ENCODE data around the gene HIC2. TPM values are rescaled to one million over a fixed set of nuclear protein-coding genes. Genes with fewer than 3 reads are reported as not detected.

The HIC2 gene
- total RNA-seq, 1 donor: 3.3 TPM

DNA sequence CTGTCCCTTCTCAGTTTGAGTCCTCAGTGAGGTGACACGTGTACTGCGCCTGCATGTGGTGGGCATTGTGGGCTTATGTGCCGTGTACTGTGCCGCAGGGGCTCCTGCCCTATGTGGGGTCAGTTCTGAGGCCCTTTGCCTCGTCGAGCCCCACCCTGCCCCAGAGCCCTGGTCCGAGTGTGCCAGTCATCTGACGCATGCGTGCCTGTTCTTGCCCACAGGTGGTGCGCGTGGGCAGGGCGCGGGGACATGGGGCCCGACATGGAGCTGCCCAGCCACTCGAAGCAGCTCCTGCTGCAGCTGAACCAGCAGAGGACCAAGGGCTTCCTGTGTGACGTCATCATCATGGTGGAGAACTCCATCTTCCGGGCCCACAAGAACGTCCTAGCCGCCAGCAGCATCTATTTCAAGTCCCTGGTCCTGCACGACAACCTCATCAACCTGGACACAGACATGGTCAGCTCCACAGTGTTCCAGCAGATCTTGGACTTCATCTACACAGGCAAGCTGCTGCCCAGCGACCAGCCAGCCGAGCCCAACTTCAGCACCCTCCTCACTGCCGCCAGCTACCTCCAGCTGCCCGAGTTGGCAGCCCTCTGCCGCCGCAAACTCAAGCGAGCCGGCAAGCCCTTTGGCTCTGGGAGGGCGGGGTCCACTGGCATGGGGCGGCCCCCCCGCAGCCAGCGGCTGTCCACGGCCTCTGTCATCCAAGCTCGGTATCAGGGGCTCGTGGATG lies 27.7 kb downstream of the HIC2 start:
- no peak for DNase-seq (ENCODE audit: low read depth)
- no peak overlapping the region for H3K4me3 ChIP-seq (ENCODE audit: low read depth, low read length)
- TF ChIP-seq, protein P1, sequence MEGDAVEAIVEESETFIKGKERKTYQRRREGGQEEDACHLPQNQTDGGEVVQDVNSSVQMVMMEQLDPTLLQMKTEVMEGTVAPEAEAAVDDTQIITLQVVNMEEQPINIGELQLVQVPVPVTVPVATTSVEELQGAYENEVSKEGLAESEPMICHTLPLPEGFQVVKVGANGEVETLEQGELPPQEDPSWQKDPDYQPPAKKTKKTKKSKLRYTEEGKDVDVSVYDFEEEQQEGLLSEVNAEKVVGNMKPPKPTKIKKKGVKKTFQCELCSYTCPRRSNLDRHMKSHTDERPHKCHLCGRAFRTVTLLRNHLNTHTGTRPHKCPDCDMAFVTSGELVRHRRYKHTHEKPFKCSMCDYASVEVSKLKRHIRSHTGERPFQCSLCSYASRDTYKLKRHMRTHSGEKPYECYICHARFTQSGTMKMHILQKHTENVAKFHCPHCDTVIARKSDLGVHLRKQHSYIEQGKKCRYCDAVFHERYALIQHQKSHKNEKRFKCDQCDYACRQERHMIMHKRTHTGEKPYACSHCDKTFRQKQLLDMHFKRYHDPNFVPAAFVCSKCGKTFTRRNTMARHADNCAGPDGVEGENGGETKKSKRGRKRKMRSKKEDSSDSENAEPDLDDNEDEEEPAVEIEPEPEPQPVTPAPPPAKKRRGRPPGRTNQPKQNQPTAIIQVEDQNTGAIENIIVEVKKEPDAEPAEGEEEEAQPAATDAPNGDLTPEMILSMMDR (IDR thresholded peaks at IDR 0.05; ENCODE audit: insufficient read depth, low read length): no peak

DNA sequence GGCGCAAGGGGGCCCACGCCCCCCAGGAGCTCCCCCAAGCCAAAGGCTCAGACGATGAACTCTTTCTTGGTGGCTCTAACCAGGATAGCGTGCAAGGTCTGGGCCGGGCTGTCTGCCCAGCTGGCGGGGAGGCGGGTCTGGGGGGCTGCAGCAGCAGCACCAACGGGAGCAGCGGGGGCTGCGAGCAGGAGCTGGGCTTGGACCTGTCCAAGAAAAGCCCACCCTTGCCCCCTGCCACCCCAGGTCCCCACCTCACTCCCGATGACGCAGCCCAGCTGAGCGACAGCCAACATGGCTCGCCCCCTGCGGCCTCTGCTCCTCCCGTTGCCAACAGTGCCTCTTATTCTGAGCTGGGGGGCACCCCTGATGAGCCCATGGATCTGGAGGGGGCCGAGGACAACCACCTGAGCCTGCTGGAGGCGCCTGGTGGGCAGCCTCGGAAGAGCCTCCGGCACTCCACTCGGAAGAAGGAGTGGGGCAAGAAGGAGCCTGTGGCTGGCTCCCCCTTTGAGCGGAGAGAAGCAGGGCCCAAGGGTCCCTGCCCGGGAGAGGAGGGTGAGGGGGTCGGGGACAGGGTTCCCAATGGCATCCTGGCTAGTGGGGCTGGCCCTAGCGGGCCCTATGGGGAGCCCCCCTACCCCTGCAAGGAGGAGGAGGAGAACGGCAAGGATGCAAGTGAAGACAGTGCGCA lies 28.4 kb downstream of the HIC2 start:
- TF ChIP-seq, protein P1 (IDR thresholded peaks at IDR 0.05; ENCODE audit: insufficient read depth, low read length): no peak
- DNase-seq (ENCODE audit: low read depth): no peak
- H3K4me3 ChIP-seq (ENCODE audit: low read depth, low read length): no peak overlapping the region

DNA sequence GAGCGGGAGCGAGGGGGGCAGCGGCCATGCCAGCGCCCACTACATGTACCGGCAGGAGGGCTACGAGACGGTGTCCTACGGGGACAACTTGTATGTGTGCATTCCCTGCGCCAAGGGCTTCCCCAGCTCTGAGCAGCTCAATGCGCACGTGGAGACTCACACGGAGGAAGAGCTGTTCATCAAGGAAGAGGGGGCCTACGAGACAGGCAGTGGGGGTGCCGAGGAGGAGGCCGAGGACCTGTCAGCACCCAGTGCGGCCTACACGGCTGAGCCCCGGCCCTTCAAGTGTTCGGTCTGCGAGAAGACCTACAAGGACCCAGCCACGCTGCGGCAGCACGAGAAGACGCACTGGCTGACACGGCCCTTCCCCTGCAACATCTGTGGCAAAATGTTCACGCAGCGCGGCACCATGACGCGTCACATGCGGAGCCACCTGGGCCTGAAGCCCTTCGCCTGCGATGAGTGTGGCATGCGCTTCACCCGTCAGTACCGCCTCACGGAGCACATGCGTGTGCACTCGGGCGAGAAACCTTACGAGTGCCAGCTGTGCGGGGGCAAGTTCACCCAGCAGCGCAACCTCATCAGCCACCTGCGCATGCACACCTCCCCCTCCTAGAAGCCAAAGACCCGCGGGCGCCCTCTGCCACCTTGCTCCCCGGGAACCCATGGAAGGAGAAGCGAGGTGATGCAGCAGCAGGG lies 29.1 kb downstream of the HIC2 start:
- H3K4me3 ChIP-seq (ENCODE audit: low read depth, low read length): no peak overlapping the region
- TF ChIP-seq, protein P1 (IDR thresholded peaks at IDR 0.05; ENCODE audit: insufficient read depth, low read length): no peak
- no peak for DNase-seq (ENCODE audit: low read depth)

DNA sequence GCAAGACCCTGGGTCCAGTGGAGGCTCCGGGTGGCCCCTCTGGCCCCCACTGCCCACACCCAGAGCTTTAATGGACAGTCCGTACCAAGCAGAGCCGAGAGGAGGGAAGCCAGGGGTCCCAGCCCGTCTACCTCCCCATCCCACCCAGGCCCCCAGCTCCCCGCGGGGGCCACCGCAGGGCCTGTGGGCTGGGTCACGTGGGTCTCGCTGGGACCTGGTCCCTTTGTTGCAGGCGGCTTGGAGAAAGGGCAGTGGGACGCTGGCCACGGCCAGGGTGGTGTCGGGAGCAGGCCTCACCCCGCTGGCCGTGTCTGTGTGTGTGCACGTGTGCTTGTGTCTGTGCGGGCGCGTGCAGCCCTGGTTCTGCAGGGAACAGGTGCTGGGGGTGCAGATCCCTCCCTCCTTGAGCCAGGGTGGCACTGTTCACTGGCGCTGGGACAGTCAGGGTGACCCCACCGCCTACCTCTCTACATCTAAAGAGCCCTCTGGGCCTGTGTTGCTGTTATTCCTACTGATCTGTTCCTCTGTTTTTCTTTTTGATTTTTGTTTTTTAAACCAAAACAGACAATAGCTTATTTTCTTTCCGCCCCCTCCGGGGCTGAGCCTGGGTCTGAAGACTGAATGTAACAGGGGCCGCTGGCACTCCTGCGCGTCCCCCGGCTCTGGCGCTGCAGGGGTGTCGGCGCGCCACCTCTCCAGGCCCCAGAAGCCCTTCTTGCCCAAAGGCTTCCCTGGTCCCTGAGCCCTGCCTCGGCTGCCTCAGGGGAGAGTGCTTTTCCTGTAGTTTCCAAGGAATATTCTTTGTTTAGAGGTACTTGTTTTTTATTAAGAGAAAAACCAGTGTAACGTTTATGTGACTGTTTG lies 29.9 kb downstream of the HIC2 start:
- H3K4me3 ChIP-seq (ENCODE audit: low read depth, low read length): no peak overlapping the region
- TF ChIP-seq, protein P1 (IDR thresholded peaks at IDR 0.05; ENCODE audit: insufficient read depth, low read length): no peak
- DNase-seq (ENCODE audit: low read depth): no peak

DNA sequence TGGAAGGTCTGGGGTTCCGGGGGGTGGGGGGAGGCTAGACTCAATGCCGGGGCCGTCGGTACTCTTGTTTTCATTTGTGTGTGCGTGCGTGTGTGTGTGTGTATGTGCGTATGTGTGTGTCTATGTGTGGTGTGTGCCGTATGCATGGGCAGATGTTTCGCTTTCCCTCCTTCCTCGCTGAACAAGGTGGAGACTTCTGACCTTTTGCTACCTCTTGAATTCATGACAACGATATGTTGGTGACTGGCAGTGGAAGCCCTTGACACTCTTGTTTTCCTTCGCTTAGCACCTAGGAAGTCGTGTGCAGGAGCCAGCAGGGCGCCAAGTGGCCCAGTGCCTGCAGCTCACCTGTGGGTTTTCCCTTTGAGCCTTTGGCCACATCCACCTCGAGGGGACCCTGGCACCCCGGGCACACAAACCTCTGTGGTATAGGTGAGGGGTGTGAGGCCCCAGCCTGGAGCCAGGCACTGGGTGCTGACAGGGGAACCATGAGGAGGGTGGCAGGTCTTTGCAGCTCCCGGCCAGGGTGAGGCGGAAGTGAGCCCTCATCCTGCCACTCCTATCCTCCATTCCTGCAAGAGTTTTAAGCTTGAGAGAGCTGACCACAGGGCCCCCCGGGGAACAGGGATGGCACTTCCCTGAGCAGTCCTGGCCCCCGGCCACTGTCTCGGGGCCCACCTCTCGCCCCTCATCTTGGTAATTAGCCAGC lies 30.7 kb downstream of the HIC2 start:
- TF ChIP-seq, protein P1 (IDR thresholded peaks at IDR 0.05; ENCODE audit: insufficient read depth, low read length): no peak
- DNase-seq (ENCODE audit: low read depth): no peak

More for the DNA sequence above, 30.7 kb downstream of the HIC2 start:
- no peak overlapping the region for H3K4me3 ChIP-seq (ENCODE audit: low read depth, low read length)

Data from fibroblast of the aortic adventitia (primary cell).